GM18909 (cell line): ENCODE data around the gene ZNF469.

Source experiments
- ATAC-seq: cut with Tn5 transposase; IDR thresholded peaks from one replicate; pipeline ENCODE4 v1.9.1; 2021; ENCODE audit warnings: mild to moderate bottlenecking; ENCODE audit not compliant: unreplicated experiment, poor library complexity

Gene ZNF469

DNA sequence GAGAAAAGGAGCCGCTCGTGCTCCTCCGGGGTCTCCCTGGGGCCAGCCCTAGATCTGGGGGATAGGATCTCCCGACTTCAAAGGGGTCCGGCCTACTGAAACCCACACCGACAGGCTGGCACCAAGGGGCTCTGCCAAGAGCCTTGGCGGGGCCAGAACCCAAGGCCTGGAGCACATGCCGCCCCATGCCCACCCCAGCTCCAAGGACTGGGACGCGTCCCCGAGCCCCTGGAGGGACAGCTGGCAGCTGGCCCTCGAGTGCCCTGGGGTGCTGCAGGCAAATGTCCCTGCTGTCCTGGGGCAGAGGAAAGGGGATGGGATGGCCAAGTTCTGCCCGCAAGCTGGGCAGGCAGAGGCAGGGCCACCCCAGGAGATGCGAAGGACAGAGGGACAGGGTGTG is 38.5 kb downstream of the ZNF469 start:
- ATAC-seq = no peak

DNA sequence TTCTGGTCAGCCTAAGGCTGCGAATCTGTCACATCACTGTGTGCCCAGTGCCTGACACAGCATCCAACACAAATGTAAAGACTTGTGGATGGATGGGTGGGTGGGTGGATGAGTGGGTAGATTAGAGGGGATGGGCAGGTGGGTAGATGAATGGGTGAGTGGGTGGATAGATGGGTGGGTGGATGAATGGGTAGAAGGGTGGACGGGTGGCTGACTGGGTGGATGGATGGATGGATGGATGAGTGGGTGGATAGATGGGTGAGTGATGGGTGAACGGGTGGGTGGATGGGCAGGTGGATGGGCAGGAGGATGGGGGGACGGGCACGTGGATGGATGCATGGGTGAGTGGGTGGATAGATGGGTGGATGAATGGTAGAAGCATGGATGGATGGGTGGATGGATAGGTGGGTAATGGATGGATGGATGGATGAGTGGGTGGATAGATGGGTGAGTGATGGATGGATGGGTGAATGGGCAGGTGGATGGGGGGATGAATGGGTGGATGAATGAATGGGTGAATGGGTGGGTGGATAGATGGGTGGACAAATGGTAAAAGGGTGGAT is 39.2 kb downstream of the ZNF469 start:
- no peak for ATAC-seq

DNA sequence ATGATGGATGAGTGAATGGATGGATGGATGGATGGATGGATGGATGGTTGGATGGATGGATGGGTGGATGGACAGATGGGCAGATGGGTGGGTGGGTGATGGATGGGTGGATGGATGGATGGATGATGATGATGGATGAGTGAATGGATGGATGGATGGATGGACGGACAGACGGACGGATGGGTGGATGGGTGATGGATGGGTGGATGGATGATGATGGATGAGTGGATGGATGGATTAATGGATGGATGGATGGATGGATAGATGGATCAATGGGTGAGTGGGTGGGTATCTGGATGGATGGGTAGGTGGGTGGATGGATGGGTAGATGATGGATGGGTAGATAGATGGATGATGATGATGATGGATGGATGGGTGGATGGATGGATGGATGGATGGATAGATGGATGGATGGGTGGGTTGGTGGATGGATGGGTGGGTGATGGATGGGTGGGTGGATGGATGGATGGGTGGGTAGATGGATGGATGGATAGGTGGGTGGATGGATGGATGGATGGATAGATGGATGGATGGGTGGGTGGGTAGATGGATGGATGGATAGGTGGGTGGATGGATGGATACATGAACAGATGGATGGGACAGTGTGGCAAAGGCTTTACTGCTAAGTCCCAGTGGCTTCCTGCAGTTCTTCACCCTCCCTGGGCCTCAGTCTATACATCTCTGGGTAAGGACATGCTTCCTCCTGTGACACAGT is 40.1 kb downstream of the ZNF469 start:
- no peak for ATAC-seq

DNA sequence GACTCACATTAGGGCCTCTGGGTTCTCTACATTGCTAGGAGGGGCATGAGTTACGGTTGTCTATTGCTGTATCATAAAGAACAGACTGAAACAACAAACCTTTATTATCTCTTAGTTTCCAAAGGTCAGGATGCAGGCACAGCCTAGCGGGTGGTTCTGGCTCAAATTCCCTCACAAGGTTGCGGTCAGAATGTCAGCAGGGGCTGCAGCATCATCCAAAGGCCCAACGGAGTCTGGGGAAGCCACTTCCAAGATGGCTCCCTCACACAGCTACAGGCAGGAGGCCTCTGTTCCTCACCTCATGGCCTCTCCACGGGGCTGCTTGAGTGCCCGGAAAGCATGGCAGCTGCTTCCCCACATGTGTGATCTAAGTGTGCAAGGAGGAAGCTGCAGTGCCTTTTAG is 40.7 kb downstream of the ZNF469 start:
- no peak for ATAC-seq

DNA sequence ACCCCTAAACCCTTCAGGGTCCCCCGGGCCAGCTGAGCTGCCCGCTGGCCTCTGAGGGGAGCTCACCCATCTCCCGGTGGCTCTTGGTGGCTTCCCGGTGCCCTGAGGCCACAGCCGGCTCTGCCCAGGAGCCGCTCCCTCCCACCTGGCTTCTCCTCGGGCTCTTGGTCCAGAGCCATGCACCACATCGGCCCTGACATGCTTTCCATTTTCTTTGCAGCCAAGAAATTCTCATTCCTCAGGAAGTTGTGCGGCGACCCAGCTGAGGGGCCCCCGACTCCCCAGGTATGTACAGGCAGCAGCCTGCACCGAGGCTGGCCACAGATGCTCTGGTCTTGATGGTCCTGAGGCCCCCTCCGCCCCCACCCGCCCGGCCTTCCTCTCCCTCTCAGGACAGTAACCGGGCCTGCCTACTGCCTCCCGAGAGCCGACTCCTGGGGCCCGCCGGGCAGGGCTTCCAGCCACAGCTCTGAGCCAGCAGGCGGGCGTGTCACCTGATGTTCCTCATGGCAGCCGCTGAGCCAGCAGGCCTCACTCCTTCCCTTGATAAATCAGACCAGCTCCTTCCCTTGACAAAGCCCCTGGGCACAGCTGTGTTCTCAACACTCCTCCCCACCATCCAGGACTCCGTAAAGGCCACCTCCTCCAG is 42.0 kb downstream of the ZNF469 start:
- ATAC-seq = no peak

DNA sequence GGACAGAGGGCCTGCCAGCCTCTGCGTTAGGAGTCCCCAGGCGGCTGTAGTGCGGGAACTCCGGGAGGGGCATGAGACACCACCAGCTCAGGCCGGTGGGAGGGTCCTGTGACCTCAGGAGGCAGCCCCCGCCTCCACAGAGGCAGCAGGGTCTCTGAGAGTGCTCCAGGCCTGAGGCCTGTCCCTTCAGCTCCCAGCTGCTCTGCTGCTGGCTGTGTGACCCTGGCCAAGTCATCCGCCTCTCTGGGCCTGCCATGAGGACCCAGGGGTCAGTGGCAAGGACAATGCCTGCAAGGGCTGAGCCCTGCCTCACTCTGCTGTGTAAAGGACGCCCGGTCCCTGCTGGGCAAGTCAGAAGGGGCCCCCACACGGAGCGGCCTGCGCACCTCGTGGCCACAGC is 43.3 kb downstream of the ZNF469 start:
- no peak for ATAC-seq

DNA sequence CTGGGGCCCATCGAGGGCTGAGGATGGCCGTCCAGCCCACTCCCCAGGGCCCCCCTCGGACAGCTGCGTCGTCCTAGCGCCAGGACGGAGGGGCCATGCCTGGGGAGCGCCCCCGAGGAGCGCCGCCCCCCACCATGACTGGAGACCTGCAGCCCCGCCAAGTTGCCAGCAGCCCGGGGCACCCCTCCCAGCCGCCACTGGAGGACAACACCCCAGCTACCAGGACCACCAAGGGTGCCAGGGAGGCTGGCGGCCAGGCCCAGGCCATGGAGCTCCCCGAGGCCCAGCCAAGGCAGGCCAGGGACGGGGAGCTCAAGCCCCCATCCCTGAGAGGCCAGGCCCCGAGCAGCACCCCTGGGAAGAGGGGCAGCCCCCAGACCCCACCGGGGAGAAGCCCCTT is 44.6 kb downstream of the ZNF469 start:
- no peak for ATAC-seq

DNA sequence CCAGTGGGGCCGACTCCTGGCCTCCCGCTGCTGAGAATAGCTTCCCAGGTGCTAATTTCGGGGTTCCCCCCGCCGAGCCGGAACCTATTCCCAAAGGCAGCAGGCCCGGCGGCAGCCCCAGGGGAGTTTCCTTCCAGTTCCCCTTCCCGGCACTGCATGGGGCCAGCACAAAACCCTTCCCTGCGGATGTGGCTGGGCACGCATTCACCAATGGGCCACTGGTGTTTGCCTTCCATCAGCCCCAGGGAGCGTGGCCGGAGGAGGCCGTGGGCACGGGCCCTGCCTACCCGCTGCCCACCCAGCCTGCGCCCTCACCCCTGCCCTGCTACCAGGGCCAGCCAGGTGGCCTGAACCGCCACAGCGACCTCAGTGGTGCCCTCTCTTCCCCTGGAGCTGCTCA is 45.4 kb downstream of the ZNF469 start:
- ATAC-seq = no peak

DNA sequence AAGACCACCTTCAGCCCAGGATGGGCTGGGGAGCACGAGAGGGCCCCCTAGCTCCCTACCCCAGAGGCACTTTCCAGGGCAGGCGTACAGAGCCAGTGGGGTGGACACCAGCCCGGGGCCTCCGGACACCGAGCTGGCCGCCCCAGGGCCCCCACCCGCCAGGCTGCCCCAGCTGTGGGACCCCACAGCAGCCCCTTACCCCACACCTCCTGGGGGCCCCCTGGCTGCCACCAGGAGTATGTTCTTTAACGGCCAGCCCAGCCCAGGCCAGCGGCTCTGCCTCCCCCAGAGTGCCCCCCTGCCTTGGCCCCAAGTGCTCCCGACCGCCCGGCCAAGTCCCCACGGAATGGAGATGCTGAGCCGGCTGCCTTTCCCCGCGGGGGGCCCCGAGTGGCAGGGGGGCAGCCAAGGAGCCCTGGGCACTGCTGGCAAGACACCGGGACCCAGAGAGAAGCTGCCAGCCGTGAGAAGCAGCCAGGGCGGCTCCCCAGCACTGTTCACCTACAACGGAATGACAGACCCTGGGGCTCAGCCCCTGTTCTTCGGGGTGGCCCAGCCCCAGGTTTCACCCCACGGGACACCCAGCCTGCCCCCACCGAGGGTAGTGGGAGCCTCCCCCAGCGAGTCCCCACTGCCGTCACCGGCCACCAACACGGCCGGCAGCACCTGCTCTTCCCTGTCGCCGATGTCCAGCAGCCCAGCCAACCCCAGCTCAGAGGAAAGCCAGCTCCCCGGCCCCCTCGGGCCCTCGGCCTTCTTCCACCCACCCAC is 46.0 kb downstream of the ZNF469 start:
- no peak for ATAC-seq

DNA sequence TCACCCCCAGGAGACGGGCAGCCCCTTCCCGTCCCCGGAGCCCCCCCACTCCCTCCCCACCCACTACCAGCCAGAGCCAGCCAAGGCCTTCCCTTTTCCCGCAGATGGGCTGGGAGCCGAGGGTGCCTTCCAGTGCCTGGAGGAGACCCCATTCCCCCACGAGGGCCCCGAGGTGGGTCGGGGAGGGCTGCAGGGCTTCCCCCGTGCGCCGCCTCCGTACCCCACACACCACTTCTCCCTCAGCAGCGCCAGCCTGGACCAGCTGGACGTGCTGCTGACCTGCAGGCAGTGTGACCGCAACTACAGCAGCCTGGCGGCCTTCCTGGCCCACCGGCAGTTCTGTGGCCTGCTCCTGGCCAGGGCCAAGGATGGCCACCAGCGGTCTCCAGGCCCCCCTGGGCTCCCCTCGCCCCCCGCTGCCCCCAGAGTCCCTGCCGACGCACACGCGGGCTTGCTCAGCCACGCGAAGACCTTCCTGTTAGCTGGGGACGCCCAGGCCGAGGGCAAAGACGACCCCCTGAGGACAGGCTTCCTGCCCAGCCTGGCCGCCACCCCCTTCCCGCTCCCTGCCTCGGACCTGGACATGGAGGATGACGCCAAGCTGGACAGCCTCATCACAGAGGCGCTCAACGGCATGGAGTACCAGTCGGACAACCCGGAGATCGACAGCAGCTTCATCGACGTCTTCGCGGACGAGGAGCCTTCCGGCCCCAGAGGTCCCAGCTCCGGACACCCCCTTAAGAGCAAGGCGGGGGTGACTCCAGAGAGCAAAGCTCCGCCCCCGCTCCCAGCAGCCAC is 46.8 kb downstream of the ZNF469 start:
- ATAC-seq = no peak

DNA sequence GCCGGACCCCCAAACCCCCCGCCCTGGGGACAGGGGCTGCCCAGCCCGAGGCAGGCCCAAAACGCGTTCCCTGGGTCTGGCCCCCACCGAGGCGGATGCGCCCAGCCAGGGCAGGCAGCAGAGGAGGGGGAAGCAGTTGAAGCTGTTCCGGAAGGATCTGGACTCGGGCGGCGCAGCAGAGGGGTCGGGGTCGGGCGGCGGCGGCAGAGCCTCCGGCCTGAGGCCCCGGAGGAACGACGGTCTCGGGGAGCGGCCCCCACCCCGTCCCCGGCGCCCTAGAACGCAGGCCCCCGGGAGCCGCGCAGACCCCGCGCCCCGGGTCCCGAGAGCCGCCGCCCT is 47.4 kb downstream of the ZNF469 start:
- ATAC-seq = no peak

DNA sequence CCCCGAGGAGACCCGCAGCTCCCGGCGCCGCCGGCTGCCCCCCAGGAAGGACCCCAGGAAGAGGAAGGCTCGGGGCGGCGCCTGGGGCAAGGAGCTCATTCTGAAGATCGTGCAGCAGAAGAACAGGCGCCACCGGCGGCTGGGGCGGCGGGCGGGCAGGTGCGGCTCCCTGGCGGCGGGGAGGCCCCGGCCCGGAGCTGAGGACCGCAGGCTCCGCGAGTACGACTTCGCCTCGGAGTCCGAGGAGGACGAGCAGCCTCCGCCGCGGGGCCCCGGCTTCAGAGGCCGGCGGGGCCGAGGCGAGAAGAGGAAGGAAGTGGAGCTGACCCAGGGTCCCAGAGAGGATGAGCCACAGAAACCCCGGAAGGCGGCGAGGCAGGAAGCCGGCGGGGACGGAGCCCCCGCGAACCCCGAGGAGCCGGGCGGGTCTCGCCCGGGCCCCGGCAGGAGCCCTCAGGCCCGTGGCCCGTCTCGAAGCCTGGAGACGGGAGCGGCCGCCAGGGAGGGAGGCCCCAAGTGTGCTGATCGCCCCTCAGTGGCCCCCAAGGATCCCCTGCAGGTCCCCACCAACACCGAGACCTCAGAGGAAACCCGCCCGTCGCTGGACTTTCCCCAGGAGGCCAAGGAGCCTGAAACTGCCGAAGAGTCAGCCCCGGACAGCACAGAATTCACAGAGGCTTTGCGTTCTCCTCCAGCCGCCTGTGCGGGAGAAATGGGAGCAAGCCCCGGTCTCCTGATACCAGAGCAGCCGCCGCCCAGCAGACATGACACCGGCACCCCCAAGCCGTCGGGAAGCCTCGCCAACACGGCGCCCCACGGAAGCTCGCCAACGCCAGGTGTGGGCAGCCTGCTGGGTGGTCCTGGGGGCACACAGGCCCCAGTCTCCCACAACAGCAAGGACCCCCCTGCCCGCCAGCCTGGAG is 48.0 kb downstream of the ZNF469 start:
- no peak for ATAC-seq

DNA sequence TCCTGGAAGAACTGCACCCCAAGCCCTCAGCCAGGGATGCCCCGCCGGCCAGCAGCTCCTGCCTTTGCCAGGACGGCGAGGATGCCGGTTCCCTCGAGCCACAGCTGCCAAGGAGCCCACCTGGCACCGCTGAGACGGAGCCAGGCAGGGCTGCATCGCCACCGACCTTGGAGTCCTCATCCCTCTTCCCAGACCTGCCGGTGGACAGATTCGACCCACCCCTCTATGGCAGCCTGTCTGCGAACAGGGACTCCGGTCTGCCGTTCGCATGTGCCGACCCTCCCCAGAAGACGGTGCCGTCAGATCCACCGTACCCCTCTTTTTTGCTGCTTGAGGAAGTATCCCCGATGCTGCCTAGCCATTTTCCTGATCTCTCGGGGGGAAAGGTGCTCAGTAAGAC is 48.9 kb downstream of the ZNF469 start:
- ATAC-seq = no peak

DNA sequence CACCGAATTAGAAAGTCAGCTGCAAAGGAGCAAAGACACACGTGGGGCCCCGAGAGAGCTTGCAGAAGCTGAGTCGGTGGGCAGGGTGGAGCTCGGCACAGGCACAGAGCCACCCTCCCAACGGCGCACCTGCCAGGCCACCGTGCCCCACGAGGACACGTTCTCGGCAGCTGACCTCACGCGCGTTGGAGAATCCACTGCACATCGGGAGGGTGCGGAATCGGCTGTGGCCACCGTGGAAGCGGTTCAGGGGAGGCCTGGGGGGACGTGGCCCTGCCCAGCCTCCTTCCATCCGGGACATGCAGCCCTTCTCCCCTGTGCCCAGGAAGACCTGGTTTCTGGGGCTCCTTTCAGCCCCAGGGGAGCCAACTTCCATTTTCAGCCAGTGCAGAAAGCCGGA is 49.4 kb downstream of the ZNF469 start:
- ATAC-seq = no peak
